Measurements from ENCODE around the gene AIPL1.
A peak's percentile ranks its signal among the peaks of the same experiment; 100 is the strongest.

The AIPL1 gene

GRCh38 chr17:6408735-6409134 lies 26.2 kb downstream of the AIPL1 start:
- DNase-seq, result no peak

- no peak for DNase-seq
Observed at GRCh38 chr17:6408276-6408675, 26.6 kb downstream of the AIPL1 start.

- no peak for DNase-seq
Observed at GRCh38 chr17:6402258-6402657, 32.7 kb downstream of the AIPL1 start.

GRCh38 chr17:6398955-6399354 lies 36.0 kb downstream of the AIPL1 start:
- no peak for DNase-seq

- DNase-seq, result no peak
Observed at GRCh38 chr17:6394055-6394606, 40.8 kb downstream of the AIPL1 start.

GRCh38 chr17:6393351-6393952 lies 41.5 kb downstream of the AIPL1 start:
- DNase-seq, result no peak

GRCh38 chr17:6392609-6393350 lies 42.1 kb downstream of the AIPL1 start:
- DNase-seq, result no peak

- no peak for DNase-seq
Observed at GRCh38 chr17:6388416-6388815, 46.5 kb downstream of the AIPL1 start.

- DNase-seq, result no peak
Observed at GRCh38 chr17:6387858-6388257, 47.1 kb downstream of the AIPL1 start.

- DNase-seq, result no peak
Observed at GRCh38 chr17:6387442-6387841, 47.5 kb downstream of the AIPL1 start.

- no peak for DNase-seq
Observed at GRCh38 chr17:6386041-6386630, 48.8 kb downstream of the AIPL1 start.

- DNase-seq, result no peak
Observed at GRCh38 chr17:6384481-6384880, 50.4 kb downstream of the AIPL1 start.

GRCh38 chr17:6381526-6382465 lies 53.1 kb downstream of the AIPL1 start:
- peak; percentile 7 for DNase-seq

- no peak for DNase-seq
Observed at GRCh38 chr17:6380915-6381438, 53.9 kb downstream of the AIPL1 start.

- DNase-seq, result no peak
Observed at GRCh38 chr17:6377906-6378305, 57.0 kb downstream of the AIPL1 start.

GRCh38 chr17:6376931-6377361 lies 58.0 kb downstream of the AIPL1 start:
- DNase-seq, result no peak

- DNase-seq, result no peak
Observed at GRCh38 chr17:6374761-6375312, 60.1 kb downstream of the AIPL1 start.

- DNase-seq, result no peak
Observed at GRCh38 chr17:6374271-6374691, 60.6 kb downstream of the AIPL1 start.
